ENCODE data around the gene PADI2. TPM values are rescaled to one million over a fixed set of nuclear protein-coding genes. Genes with fewer than 3 reads are reported as not detected.

PADI2 gene
- total RNA-seq, 2 experiments from 2014 or later = 0.08 TPM; not detected in 1

- no peaks in the 10 kb centered on the region for H3K9me3 ChIP-seq (ENCODE audit: low read length)
- H3K36me3 ChIP-seq (ENCODE audit: insufficient read depth, low read length) = no peaks in the 10 kb centered on the region
- no peak overlapping the region for H3K4me3 ChIP-seq (ENCODE audit: low read depth, low read length, poor library complexity, severe bottlenecking)
- no TSS peak for BruUV-seq (replicated peaks)
- no peak for DNase-seq (ENCODE audit: low spot score)
- H3K9me2 ChIP-seq (ENCODE audit: insufficient read depth, low read length) = no peaks in the 10 kb centered on the region
- no peaks in the 10 kb centered on the region for H3K79me2 ChIP-seq (ENCODE audit: insufficient read depth, low read depth, low read length)
- no peak overlapping the region for H2AFZ ChIP-seq (ENCODE audit: low read length)
- H3K4me1 ChIP-seq (ENCODE audit: insufficient read depth, low read length, poor library complexity, severe bottlenecking) = no peaks in the 10 kb centered on the region
- no peak overlapping the region for H3K4me2 ChIP-seq (ENCODE audit: low read length)
- POLR2A ChIA-PET = interaction anchor here (1.0 kb wide), 1 partner anchor 11 kb away, joined by 3 read pairs; no protein-coding TSS in a partner anchor
- CTCF ChIA-PET (ENCODE audit: unreplicated experiment) = no interaction called here
- TF ChIP-seq CTCF (conservative IDR thresholded peaks at IDR 0.05; ENCODE audit: low read length) (no peak), EZH2phosphoT487 (IDR thresholded peaks at IDR 0.05; ENCODE audit: borderline replicate concordance, low read depth, low read length) (no peak)
- H3K27ac ChIP-seq (ENCODE audit: low read depth, low read length, poor library complexity, severe bottlenecking) = no peak overlapping the region
- intact Hi-C loops (cut with micrococcal nuclease; ENCODE audit: unreplicated experiment) = no loop called here
- no peaks in the 10 kb centered on the region for H4K20me1 ChIP-seq (ENCODE audit: insufficient read depth, low read length)
Measured at GRCh38 chr1:17148950-17149608, 29.8 kb upstream of the PADI2 start.

GRCh38 chr1:17145648-17146047 lies 26.4 kb upstream of the PADI2 start:
- no peaks in the 10 kb centered on the region for H3K9me2 ChIP-seq (ENCODE audit: insufficient read depth, low read length)
- ChIA-PET CTCF (ENCODE audit: unreplicated experiment) (no interaction called here), POLR2A (interaction anchor here (1.1 kb wide), 1 partner anchor 12 kb away, joined by 3 read pairs; no protein-coding TSS in a partner anchor)
- no peak for TF ChIP-seq EZH2phosphoT487 (IDR thresholded peaks at IDR 0.05; ENCODE audit: borderline replicate concordance, low read depth, low read length)
- no peak for TF ChIP-seq CTCF (conservative IDR thresholded peaks at IDR 0.05; ENCODE audit: low read length)
- no peak for DNase-seq (ENCODE audit: low spot score)
- no peaks in the 10 kb centered on the region for H3K36me3 ChIP-seq (ENCODE audit: insufficient read depth, low read length)
- no peak overlapping the region for H3K4me2 ChIP-seq (ENCODE audit: low read length)
- H2AFZ ChIP-seq (ENCODE audit: low read length) = no peak overlapping the region
- no peaks in the 10 kb centered on the region for H4K20me1 ChIP-seq (ENCODE audit: insufficient read depth, low read length)
- no peaks in the 10 kb centered on the region for H3K79me2 ChIP-seq (ENCODE audit: insufficient read depth, low read depth, low read length)
- H3K27ac ChIP-seq (ENCODE audit: low read depth, low read length, poor library complexity, severe bottlenecking) = no peak overlapping the region
- H3K4me1 ChIP-seq (ENCODE audit: insufficient read depth, low read length, poor library complexity, severe bottlenecking) = peaks cover 14% of the 10 kb centered on the region
- H3K9me3 ChIP-seq (ENCODE audit: low read length) = no peaks in the 10 kb centered on the region
- no TSS peak for BruUV-seq (replicated peaks)
- intact Hi-C loops (cut with micrococcal nuclease; ENCODE audit: unreplicated experiment) = no loop called here
- no peak overlapping the region for H3K4me3 ChIP-seq (ENCODE audit: low read depth, low read length, poor library complexity, severe bottlenecking)

- no peak overlapping the region for H3K4me2 ChIP-seq (ENCODE audit: low read length)
- no TSS peak for BruUV-seq (replicated peaks)
- intact Hi-C loops (cut with micrococcal nuclease; ENCODE audit: unreplicated experiment) = loop anchor here (5.0 kb wide), 1 partner anchor 94 kb away; no protein-coding TSS in a partner anchor
- no peak for DNase-seq (ENCODE audit: low spot score)
- no peak overlapping the region for H3K27ac ChIP-seq (ENCODE audit: low read depth, low read length, poor library complexity, severe bottlenecking)
- CTCF ChIA-PET (ENCODE audit: unreplicated experiment) = no interaction called here
- POLR2A ChIA-PET = no interaction called here
- H3K79me2 ChIP-seq (ENCODE audit: insufficient read depth, low read depth, low read length) = no peaks in the 10 kb centered on the region
- no peaks in the 10 kb centered on the region for H3K36me3 ChIP-seq (ENCODE audit: insufficient read depth, low read length)
- no peak overlapping the region for H3K4me3 ChIP-seq (ENCODE audit: low read depth, low read length, poor library complexity, severe bottlenecking)
- no peaks in the 10 kb centered on the region for H3K9me2 ChIP-seq (ENCODE audit: insufficient read depth, low read length)
- H2AFZ ChIP-seq (ENCODE audit: low read length) = no peak overlapping the region
- no peak for TF ChIP-seq EZH2phosphoT487 (IDR thresholded peaks at IDR 0.05; ENCODE audit: borderline replicate concordance, low read depth, low read length)
- TF ChIP-seq CTCF (conservative IDR thresholded peaks at IDR 0.05; ENCODE audit: low read length) = no peak
- no peaks in the 10 kb centered on the region for H3K9me3 ChIP-seq (ENCODE audit: low read length)
- H3K4me1 ChIP-seq (ENCODE audit: insufficient read depth, low read length, poor library complexity, severe bottlenecking) = peaks cover 16% of the 10 kb centered on the region
- H4K20me1 ChIP-seq (ENCODE audit: insufficient read depth, low read length) = no peaks in the 10 kb centered on the region
Measured at GRCh38 chr1:17143760-17144159, 24.5 kb upstream of the PADI2 start.

All from OCI-LY7 (cell line).